GM12801 (cell line): ENCODE data around the gene GOLGA1.

ENCODE experiments used
- TF ChIP-seq, protein P1 (sequence below): IDR thresholded peaks from one replicate; pipeline ENCODE4 v1.5.1; 2011; ENCODE audit warnings: control low read depth; ENCODE audit not compliant: insufficient read length; ENCODE audit errors: extremely low read depth

The GOLGA1 gene

DNA sequence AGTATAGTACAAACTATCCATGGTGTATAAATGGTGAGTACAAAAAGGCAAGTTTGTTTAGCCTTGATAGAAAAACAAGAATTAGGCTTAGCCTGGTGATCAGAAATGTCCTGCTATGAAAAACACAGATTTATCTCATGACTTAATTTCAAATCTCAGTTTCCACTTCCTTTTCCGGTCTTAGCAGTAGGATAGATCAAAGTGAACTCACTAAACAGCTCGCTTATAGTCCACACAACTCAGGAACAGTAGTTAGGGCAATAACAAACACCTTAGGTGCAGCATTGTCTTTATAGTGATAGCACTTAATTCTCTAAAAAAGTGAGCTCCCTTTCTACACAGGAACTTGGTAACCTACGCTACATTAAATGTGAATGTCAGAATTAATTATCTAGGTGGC is 11.4 kb downstream of the GOLGA1 start:
- TF ChIP-seq, protein P1, sequence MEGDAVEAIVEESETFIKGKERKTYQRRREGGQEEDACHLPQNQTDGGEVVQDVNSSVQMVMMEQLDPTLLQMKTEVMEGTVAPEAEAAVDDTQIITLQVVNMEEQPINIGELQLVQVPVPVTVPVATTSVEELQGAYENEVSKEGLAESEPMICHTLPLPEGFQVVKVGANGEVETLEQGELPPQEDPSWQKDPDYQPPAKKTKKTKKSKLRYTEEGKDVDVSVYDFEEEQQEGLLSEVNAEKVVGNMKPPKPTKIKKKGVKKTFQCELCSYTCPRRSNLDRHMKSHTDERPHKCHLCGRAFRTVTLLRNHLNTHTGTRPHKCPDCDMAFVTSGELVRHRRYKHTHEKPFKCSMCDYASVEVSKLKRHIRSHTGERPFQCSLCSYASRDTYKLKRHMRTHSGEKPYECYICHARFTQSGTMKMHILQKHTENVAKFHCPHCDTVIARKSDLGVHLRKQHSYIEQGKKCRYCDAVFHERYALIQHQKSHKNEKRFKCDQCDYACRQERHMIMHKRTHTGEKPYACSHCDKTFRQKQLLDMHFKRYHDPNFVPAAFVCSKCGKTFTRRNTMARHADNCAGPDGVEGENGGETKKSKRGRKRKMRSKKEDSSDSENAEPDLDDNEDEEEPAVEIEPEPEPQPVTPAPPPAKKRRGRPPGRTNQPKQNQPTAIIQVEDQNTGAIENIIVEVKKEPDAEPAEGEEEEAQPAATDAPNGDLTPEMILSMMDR: no peak

DNA sequence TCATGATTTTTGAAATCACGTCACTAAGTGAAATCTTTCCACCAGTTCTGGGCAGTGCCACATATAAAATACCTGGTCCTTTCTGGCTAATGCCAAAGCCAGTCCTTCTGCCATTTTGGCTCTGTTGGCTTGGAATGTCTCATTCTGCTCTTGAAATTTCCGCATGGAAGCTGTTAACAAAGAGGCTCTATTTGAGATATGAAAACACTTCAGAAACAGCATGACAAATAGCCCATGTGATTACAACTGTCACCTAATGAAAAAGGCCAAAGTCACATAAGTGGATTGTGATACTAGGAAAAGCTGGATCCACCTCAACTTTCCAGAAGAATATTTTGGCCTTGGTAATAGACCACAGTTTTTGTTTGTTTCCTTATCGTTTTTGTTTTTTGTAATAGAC is 12.8 kb downstream of the GOLGA1 start:
- TF ChIP-seq, protein P1: no peak

DNA sequence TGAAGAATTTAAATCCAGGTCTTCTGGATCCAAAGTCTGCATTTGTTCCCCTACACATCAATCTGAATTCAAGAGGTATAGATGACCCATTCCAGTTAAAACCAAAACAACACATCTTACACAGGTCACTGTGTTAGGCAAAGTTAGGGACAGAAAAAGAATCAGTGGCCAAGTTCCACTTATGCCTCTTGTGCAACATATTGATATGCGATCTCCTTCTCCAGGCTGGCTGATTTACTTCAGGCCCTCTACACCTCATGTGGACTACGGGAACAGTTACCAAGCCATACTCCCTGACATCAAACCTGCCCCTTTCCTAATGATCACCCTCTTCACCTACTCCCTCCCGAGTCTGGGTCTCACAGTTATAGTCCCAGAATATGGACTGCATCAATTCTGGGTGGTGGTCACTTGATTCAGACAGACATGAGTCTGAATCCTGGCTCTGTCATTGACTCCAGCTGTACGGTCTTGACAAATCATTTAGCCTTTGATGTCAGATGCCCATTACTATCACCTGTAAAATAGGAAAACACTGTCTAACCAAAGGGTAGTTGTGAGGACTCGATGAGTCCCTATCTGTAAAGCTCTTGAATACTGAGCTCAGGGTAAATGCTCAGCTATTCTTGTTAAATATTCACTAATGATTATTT is 26.0 kb downstream of the GOLGA1 start:
- TF ChIP-seq, protein P1: no peak

DNA sequence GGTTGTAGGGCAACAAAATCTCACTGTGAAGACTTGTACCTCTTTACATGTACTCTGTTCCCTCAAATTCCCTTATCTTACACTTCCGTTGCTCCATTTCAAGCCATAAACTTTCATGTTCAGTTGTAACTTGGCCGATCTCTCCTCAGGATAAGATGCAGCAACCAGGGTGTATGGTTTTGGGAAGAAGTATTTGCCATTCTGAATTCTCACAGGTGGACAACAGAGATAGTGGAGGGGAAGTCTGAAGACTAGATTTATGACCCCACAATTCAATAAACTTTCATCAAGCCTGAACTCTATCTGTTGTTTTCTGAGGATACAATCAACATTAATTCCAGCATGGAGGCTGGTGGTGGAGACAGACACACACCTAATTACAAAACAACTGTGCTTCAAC is 27.5 kb downstream of the GOLGA1 start:
- TF ChIP-seq, protein P1: no peak

DNA sequence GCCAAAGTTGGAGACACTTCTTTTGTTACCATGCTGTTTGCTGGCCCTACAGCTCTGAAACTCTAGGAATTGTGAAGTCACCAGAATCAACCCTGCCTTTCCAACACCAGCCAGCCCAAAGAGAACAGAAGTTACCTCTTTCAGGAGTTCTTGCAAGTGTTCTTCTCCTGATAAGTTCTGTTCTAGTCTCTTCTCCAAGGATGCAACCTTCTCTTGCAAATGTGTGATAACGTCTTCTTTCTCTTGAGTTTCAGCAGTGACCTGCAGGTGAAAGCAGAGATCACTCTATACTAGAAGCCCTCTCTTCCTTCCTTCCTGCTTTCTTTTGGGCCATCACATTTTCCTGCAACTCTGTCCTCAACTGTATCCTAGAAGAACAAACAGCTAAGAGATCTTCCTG is 29.1 kb downstream of the GOLGA1 start:
- TF ChIP-seq, protein P1: no peak

DNA sequence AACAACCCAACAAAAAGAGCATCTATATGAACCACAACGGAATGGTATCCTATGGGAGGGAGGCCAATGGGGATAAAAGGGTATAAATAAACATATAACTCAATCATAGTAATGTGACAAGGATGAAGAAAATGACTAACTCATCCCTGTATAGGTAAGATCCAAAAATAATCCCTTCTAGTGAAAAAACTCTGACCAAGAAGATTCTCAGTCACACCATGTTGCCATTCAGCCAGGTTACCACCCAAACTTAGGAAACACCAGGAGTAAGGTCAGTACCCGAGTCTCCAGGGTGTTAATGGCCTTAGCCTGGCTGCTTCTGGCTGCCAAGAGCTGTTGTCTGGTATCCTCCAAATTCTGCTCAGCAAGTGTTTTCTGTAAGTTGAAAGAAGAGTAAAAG is 32.8 kb downstream of the GOLGA1 start:
- TF ChIP-seq, protein P1: no peak

DNA sequence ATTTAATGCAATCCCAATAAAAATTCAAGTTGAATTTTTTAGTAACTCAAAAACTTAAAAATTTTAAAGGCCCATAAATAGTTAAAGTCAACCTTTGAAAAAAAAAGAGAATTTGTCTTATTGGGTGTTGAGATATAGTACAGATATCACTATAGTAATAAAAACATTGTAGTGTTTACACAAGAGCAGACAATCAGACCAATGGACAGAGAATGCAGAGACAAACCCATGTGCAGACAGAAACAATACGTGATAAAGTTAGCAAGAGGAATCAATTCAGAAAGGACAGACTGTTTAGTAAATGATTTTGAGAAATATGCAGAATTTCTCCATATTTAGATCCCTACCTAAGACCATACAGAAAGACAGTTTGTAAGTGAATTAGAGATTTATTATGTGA is 33.9 kb downstream of the GOLGA1 start:
- TF ChIP-seq, protein P1: no peak
